Measurements from ENCODE around the gene PPP2R1B. TPM values are rescaled to one million over a fixed set of nuclear protein-coding genes. Genes with fewer than 3 reads are reported as not detected.

PPP2R1B gene
- total and polyA plus RNA-seq, 8 donors, result 12.6 to 50.1 (median 31.3) TPM

GRCh38 chr11:111700162-111700561 lies 66.0 kb downstream of the PPP2R1B start:
- Histone ChIP-seq H3K27me3 (no peaks in the 10 kb centered on the region), H3K27ac (no peak overlapping the region), H3K4me1 (peaks cover 10 to 17% (median 12%) of the 10 kb centered on the region in 3 donors), H3K4me3 (no peak overlapping the region), H3K9me3 (no peaks in the 10 kb centered on the region), H3K36me3 (peaks cover 0 to 14% (median 0%) of the 10 kb centered on the region in 3 donors)
- WGBS, 2 donors, result 97 to 98% methylated on average over 1 of the region's 1 CpG
- intact Hi-C loops (cut with DNase I), result loop anchor here in 1 of 3 donors (10.0 kb wide), 1 partner anchor 75 kb away; no protein-coding TSS in a partner anchor
- DNase-seq (no peak), ATAC-seq (no peak), FAIRE-seq (no peak)
- TF ChIP-seq CTCF (IDR thresholded peaks at IDR 0.05), result no peak

- no peak overlapping the region for H3K27ac ChIP-seq
- no peak for TF ChIP-seq CTCF (IDR thresholded peaks at IDR 0.05)
- intact Hi-C loops (cut with DNase I), result loop anchor here in 1 of 3 donors (10.0 kb wide), 1 partner anchor 75 kb away; no protein-coding TSS in a partner anchor
- peaks cover 11 to 20% (median 12%) of the 10 kb centered on the region in 3 donors for H3K4me1 ChIP-seq
- no peaks in the 10 kb centered on the region for H3K27me3 ChIP-seq
- H3K9me3 ChIP-seq, result no peaks in the 10 kb centered on the region
- no peak overlapping the region for H3K4me3 ChIP-seq
- DNase-seq (no peak), ATAC-seq (no peak), FAIRE-seq (no peak)
- 95 to 100% methylated on average over 1 of the region's 1 CpG for WGBS, 2 donors
- peaks cover 0 to 9% (median 0%) of the 10 kb centered on the region in 3 donors for H3K36me3 ChIP-seq
Measured at GRCh38 chr11:111699579-111700156, 66.5 kb downstream of the PPP2R1B start.

- H3K36me3 ChIP-seq, result peaks cover 0 to 5% (median 0%) of the 10 kb centered on the region in 3 donors
- 91 to 94% methylated on average over 3 of the region's 3 CpGs for WGBS, 2 donors
- intact Hi-C loops (cut with DNase I), result no loop called here
- no peak overlapping the region for H3K27ac ChIP-seq
- no peak for TF ChIP-seq CTCF (IDR thresholded peaks at IDR 0.05)
- peaks cover 13 to 25% (median 17%) of the 10 kb centered on the region in 3 donors for H3K4me1 ChIP-seq
- FAIRE-seq, result no peak
- no peaks in the 10 kb centered on the region for H3K27me3 ChIP-seq
- no peak overlapping the region for H3K4me3 ChIP-seq
- ATAC-seq, result no peak
- no peaks in the 10 kb centered on the region for H3K9me3 ChIP-seq
- no peak for DNase-seq
Measured at GRCh38 chr11:111698852-111699559, 67.2 kb downstream of the PPP2R1B start.

- no peak for DNase-seq
- intact Hi-C loops (cut with DNase I), result no loop called here
- no peak for FAIRE-seq
- Histone ChIP-seq H3K4me1 (peaks cover 14 to 24% (median 20%) of the 10 kb centered on the region in 3 donors), H3K4me3 (no peak overlapping the region), H3K36me3 (no peaks in the 10 kb centered on the region), H3K9me3 (no peaks in the 10 kb centered on the region), H3K27me3 (no peaks in the 10 kb centered on the region), H3K27ac (no peak overlapping the region)
- no peak for ATAC-seq
- no peak for TF ChIP-seq CTCF (IDR thresholded peaks at IDR 0.05)
- WGBS, 2 donors, result 86 to 97% methylated on average over 1 of the region's 1 CpG
Measured at GRCh38 chr11:111697933-111698371, 68.2 kb downstream of the PPP2R1B start.

GRCh38 chr11:111696556-111696955 lies 69.6 kb downstream of the PPP2R1B start:
- Histone ChIP-seq H3K36me3 (no peaks in the 10 kb centered on the region), H3K4me1 (peaks cover 10 to 24% (median 20%) of the 10 kb centered on the region in 3 donors), H3K27ac (no peak overlapping the region)

More at GRCh38 chr11:111696556-111696955, 69.6 kb downstream of the PPP2R1B start:
- 64 to 71% methylated on average over 1 of the region's 1 CpG for WGBS, 2 donors
- intact Hi-C loops (cut with DNase I), result no loop called here
- FAIRE-seq (no peak), ATAC-seq (no peak), DNase-seq (no peak)
- Histone ChIP-seq H3K9me3 (no peaks in the 10 kb centered on the region), H3K27me3 (no peaks in the 10 kb centered on the region), H3K4me3 (no peak overlapping the region)
- no peak for TF ChIP-seq CTCF (IDR thresholded peaks at IDR 0.05)
